HG03175 (cell line): Measurements from ENCODE around the gene SPTB.

Experiments used
- ATAC-seq: cut with Tn5 transposase; IDR thresholded peaks from one replicate; pipeline ENCODE4 v1.9.1; 2021; ENCODE audit warnings: mild to moderate bottlenecking, moderate library complexity; ENCODE audit not compliant: unreplicated experiment

Gene SPTB

DNA sequence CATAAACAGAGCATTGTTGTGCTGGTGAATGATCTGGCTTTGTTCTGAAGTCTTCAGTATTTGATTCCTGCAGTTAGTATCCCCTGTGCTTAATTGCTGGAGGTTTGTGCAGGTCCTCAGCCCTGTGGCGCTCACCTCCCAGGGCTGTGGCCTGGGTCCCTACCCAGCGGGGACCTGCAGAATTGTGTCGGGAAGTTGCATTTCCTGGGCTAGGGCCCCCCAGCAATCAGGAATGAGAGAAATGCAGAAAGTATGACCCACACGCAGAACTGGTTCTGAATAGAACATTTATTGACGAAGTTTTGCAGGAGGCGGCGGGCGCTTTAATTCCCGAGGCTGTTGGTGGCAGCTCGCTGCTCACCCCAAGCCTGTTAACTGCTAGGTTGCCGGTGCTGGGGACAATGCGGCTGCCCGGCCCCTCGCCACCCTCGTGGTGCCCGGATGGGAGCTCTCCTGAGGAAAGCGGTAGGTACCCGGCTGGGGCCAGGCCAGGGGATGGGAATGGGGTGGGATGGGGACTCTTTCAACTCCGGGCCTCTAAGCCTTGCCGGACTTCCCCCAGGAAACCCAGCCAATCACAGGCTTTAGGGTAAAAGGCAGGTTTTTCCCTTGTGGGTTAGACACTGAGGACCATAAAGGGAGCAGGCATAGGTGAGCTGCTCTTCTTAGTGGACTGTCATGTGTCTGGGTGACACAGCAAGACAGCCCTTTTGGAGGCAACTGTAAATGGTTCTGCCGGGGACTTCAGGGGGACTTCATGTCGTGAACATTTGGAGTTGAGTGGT, 163.9 kb downstream of the SPTB start:
- ATAC-seq, result no peak

DNA sequence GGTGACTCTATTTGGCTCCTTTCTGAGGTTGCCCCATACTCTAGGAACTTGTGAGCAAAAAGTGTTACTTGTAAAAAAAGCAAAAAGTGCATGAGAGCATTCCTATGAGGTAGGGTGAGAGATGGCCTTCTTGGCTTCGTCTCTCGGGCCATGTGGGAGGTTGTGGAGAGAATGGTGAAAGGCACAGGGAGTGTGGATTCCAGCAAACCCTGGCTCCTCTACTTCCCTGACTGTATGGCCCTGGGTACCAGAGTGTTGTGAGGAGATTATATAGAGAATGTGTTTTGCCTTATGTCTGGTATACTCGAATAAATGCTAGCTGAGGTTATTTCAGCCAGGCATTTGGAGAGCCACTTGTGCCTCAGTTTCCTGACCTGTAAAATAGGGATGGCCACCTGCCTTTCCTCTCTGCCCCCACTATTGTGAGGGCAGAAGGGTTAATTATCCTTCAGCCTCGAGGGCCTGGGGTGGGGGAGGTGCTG, 164.5 kb downstream of the SPTB start:
- ATAC-seq, result no peak

DNA sequence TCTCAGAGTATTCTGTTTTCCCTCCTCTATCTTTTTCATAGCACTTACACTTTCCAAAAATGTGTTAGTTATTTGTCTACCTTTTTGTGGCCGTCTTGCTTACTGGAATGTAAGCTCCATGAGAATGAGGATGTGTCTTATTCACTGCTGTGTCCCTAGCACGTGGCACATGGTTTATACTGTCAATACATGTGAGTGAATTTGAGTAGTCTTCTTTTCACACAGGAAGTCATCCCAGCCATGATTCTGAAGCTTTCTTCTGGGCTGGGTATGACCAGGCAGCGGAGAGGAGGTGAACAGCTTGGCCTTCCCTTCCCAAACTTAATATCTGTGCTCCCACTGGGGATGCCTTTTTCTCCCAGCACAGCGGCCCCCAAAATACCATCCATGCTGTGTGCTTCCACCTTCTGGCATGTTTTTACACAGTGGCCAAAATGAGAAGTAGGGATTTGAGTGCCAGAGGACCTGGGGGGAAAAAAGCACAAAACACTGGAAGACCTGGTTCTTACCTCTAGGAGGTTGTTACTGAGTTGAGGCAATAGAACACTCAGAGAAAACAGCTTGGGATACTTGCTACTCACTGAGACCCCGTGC, 165.2 kb downstream of the SPTB start:
- ATAC-seq, result no peak

DNA sequence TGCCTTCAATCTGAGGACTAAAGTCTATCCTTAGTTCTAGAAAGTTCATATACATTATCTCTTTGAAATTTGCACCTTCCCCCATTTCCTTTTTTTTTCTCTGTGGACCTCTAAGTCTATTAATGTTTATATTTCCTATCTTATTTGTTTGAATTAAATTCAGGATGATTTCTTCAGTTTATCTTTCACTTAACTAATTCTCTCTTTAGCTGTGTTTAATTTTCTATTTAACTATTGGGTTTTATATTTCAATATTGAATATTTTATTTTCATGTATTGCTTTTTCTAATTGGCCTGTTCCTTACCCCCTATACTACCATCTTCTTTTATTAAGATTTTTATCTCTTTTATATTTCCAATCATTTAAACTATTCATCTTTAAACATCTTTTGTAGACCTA, 166.0 kb downstream of the SPTB start:
- no peak for ATAC-seq

DNA sequence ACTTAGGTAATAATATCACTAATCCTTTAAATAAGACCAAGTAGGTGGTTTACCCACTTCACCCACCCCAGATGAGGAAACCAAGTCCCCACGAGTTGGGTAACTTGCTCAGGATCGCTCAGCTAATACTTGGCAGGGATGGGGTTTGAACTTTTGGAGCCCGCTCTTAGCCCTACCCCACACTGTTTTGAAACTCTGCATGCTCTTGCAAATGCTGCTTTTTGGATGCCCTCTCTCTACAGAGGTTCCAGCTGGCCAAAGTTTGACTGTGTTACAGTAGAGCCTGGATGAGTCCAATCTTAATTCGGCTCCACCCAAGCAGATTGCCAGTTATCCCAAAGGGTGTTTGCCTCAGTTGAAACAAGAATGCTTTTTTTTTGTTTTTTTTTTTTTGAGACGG, 168.7 kb downstream of the SPTB start:
- no peak for ATAC-seq

DNA sequence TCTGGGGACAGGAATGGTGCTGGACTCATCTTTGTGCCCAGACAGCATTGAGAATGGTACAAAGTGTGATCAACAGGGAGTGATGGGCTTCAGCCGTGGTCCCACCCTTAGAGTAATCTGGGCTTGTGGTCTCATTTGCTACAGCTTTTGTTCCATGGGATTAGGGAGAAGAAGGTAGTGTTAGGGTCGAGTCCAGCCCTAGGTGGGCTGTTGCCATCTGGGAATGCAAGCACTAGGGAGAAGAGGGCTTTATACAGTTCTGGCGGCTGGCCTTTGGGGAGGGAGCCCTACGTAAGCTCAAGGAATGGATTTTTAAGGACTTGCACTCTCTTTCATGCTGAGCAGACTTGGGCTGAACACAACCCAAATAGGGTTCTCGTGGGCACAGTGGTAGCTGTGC, 170.6 kb downstream of the SPTB start:
- ATAC-seq, result no peak

DNA sequence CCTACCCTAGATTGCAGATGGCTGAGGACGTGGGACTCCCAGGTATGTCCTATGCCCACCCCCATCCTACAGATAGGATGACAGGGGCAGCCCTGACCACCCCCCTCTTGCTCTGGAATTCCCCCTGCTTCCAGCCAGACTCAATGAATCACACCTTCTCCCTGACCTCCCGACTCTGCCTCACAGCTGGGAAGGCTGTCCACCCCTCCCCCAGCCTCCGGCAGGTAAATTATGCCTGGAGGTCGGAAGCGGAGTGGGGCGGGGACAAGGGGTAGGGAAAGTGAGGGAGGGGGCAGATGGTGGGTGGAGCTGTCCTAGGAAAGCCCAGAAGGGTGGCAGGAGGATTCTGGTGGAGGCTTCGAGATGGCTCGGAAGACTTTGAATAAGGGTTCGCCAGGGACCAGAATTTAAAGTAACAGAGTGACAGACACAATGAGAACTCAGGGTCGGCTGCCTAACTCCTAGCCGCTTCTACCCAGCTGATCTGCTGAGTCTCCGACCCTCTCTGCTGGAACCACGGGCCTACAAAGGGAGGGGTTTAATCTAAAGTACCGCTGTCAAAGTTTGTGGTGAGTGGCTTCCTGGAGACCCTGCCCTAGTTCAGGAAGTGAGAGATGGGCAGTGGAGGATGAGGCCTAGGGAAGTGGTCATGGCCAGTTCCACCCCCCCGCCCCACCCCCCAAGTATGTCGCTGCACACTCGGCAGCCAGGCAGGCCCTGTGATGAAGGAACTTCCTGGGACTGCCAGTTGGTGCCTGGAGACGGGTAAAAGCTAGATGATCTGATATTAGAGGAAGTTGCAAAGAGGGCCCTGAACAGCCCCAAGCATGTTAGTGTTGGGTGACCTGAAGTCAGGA, 171.3 kb downstream of the SPTB start:
- no peak for ATAC-seq

DNA sequence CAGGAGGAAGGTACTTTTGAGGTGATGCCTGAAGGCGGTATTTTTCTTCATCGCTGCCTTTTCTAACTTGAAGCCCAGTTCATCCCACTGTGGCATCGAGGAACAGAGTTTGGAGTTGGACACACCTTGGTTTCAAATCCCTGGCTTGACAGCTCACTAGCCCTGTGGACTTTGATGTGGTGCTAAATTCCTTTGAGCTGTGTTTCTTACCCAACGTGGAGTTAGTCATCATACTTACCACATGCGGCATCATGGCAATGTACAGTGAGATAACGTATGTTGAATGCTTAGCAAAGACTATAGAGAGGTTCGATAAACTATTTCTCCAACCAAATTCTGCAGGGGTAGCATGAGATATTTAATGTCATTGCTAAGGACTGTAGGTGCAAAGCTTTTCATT, 172.0 kb downstream of the SPTB start:
- ATAC-seq, result no peak

DNA sequence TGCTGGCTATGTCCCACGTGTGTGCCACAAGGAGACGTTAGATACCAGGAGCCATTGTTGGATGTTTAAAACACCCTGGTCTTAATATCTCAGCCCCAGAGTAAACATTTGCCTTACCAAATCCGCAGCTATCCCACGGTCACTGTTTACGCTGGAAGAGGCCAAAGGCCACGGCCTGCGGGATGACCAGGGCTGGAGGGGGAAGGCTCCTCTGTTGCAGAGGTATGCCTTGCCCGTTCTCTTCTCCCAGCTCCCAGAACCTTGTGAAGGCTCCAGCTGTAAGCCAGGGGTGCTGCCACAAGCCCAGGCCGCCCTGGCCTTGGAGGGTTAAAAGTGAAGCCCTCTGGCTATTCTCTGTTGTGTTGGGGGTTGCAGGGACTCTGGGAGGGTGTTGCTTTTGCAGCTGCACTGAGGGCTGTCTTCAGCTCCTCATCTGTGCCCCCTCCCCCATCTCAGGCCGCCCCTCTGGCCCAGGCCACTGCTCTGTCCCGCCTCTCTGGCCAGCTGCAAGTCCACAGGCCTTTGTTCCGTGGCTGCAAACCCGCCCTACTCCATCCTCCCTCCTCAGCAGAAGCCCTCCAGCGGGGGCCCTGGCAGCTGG, 173.0 kb downstream of the SPTB start:
- ATAC-seq, result no peak

DNA sequence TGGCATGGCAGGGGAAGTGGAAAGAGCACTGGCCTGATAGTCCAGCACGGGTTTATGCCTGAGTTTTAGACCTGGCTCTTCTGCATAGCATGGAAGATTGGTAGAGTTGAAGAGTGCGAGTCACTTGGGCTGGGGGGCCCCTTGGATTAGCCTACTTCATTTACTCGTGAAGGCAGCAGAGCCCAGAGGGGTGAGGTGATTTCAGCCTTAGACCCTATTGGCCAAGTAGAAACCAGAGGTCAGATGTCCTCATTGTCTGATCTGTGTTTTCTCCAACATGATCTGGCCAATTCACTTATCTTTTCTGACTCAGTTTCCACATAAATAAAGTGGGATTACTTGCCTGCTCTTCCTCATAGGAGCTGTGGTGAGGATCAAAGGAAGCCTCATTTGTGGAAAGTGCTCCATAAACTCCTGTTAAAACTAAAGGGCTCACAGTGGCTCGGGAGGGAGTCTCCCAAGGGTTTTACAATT, 173.6 kb downstream of the SPTB start:
- no peak for ATAC-seq

DNA sequence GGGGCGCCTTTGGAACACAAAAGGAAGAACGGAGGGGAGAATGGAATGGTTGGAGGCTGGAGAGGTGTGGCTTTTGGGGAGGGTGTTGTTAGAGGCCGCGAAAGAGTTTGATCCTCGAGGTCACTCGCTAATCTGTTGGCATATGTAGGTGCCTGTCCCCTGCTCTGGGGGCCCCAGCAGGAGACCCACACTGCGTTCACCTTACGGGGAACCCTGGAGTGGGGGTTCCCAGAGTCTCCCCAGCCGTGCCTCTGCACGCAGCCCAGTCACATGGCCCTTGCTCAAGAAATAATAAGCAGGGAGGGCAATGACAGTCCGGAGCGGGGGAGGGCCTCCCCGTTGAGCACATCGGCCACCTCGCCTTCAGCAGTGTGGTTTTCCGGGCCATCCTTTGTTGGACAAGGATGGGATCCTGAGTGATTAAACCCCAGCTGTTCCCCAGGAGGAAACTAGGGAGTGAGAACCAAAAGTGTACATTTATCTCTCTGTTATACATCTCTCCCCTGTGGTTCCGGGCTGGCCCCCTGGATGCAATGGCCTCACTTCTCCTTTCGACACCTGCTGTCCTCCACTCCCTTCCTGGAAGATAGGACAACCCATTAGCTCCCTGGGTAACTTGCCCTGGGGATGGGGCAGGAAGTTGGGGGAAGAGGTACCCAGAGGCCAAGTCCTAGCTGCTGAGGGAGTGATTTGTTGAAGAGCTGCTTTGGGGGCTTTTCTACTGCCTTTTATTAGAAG, 174.2 kb downstream of the SPTB start:
- no peak for ATAC-seq

DNA sequence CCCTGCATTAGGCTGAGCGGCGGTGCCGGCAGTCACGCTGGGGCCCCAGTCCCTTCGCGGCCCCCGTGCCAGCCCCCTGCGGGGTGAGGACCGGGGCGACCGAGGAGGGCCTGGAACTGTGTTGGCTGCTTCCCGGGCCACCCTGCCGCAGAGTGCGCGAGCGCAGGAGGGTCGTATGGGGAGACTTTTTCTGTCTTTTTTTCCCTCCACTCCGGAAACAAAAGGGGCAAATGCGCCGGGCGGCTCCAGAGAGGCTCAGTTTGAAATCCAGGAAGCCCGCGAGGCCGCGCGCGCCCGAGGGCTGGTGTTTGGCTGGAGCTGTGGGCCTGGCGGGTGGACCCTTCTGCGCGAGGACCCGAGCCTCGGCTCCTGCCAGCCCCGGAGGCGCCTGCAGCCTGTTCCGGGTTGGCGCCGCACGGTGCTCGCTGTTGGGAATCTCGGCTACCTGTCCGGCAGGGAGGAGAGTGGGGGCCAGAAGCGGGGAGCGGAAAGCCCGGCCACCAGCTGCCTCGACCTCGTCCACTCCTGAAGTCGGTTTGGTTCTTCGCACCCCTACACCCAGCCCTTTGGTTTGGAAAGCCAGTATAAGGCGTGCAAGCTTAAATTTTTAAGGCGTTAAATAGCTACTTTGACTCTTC, 174.8 kb downstream of the SPTB start:
- ATAC-seq, result no peak

DNA sequence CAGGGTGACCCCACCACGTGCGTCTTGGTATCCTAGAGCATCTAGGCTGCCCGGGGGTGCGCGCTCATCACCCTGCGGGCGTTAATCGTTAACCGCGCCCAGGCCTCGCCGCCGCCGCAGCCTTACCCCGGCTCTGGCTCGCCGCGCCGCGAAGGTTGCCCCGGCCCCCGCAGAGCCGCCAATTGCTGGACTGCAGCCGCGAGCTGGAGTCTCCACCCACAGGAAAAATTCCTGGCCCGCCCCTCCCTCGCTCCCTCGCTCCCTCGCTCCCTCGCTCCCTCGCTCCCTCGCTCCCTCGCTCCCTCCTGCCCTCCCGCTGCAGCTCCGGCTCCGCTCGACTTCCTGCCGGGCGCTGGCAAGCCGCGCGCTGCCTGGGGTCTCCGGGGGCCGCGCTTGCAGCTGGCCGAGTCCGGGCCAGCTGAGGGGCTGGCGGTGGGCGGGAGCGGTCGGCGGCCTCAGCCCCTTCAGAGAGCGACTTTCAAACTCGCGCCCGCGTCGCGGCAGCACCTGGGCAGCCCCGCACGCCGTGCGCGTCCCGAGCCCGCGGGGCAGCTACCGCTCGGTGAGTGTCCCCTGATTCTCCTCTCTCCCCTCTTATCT, 175.5 kb downstream of the SPTB start, which contains the start of gene PLEKHG3:
Gene PLEKHG3 (plus strand): TSS at position 282 of the 600 bp plus-strand sequence. CDS start 23,208 bp downstream, outside the sequence.
- no peak for ATAC-seq

DNA sequence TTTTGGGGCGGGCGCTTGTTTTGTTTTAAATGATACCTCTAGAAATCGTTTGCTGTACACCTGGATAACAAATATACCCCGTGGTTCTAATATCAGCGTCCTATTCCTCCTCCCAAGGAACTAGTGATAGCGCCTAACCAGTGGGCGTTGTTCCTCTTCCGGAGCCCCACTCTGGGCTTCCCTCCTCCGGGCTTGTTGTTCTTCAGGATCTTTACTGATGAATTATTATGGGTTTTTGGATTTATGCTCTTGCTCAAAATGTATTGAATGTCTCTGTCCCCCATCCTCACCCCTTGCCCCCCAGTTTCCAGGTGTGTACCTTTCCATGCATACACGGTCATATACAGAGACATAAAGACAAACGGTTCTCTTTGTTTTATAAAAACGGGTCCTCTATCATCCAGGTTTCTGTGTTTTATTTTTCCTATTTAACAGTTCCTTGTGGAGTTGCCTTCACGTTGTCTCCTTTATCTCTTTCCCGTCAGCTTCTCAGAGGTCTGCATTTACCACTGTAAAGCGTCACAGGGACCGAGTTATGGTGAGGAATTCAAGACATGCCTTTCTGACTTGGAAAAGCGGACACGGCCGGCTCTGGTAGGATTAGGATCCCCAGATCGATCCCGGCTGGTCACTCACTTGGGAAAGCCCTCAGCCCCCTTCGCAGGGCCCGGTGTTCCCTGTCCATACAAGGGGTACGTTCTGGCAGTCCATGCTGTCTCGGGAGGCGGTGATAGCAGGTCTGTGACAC, 176.1 kb downstream of the SPTB start:
- no peak for ATAC-seq

DNA sequence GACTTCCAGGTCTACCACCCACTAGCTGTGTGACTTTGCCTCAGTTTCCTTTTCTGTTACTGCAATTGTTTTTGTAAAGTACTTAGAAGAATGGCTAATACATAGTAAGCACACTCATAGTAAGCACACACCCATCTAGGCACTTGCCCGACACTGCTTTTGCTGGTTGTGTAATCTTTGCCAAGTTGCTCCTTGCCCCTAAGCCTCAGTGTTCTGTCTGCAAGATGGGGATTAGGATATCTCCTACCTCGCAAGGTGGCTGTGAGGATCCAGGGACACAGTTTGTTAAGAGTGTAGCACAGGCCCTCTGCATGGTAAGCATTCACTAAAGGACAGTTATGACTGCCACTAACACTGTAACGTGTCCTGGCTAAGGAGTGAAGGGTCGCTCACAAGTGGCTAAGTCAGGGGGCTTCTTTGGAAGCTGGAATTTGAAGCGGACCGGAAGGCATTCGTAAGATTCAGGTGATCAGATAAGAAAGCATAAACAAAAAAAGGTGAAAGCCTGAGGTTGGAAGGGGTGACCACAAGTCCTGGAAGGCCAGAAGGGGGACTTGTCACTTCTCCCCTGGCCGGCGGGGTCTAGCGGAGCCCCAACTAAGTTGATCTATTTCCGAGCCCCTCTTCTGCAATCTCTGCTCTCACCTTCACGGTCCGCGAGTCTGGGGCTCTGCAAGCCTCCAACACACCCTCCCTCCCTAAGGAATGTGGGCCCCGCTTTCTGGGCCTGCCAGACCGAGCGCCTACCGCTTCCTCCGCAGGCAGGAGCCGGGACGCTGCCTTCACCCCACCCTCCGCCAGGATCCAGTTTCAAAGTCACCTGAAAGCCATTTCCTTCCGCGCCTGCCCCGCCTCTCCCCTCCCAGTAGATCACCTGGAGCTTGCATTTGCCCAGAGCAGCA, 177.0 kb downstream of the SPTB start:
- no peak for ATAC-seq

DNA sequence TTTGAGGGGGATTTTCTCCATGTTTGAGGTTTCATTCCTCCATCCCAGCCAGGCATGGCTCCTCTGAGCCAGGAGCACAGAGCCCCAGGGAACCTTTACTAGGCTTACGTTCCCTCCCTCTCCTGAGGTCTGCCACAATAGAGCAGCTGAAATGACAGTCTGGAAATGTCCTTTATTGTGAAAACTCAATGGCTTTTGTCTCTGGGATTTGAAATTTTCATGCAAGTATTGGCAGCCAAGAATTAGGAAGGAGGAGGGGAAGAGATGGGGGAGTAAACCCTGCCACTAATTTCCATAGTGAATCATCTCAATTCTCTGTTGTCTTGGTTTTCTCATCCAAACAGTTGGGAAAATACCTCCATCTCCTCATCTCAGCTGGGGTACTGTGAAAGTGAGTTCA, 178.0 kb downstream of the SPTB start:
- ATAC-seq, result no peak

DNA sequence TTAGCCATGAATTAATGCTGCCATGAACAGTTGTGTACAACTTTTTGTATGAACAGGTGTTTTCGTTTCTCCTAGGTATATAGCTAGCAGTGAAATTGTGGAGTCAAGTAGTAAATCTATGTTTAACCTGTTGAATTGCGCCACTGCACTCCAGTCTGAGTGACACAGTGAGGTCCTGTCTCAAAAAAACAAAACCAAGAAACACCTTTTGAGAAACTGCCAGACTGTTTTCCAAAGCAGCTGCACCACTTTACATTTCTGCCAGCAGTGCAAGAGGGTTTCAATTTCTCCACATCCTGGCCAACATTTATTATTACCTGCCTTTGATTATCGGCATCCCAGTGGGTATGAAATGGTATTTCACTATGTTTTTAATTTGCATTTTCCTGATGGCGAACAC, 178.8 kb downstream of the SPTB start:
- no peak for ATAC-seq

DNA sequence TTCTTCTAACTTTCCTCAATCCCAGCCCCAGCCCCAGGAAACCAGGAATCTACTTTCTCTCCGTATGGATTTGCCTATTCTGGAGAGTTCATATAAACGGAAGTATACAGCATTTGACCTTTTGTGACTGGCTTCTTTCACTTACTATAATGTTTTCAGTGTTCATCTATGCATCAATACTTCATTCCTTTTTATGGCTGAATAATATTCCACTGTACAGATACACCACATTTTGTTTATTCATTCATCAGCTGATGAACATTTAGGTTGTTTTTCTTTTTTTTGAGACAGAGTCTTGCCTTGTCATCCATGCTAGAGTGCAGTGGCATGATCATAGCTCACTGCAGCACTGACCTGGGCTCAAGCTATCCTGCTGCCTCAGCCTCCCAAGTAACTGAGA, 179.4 kb downstream of the SPTB start:
- ATAC-seq, result no peak
